ENCODE data around the gene GXYLT1.

DNA sequence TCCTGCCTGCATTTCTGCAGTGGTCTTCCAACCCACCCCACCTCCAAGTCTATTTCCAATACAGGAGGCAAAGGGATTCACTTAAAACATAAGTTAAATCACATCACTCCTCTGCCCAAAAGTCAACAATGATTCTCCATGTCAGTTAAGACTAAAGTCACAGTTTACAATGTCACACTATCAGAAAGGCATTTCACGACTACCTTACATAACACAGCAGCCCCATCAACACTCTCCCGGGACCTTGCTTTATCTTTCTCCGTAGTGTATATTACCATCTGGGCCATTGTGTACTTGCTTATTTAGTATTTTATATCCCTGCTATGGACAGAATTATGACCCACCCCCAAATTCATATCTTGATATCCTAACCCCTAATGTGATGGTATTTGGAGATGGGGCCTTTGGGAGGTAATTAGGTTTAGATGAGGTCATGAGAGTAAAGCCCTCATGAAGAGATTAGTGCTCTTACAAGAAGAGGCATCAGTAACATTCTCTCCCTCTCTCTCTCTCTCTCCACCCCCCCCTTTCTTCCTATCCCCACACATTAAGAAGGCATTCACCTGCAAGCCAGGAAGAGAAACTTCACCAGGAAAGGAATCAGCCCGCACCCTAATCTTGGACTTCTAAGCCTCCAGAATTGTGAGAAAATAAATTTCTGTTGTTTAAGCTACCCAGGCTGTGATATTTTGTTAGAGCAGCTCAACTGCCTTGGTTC is 112.7 kb downstream of the GXYLT1 start:
- TF ChIP-seq, protein P1, sequence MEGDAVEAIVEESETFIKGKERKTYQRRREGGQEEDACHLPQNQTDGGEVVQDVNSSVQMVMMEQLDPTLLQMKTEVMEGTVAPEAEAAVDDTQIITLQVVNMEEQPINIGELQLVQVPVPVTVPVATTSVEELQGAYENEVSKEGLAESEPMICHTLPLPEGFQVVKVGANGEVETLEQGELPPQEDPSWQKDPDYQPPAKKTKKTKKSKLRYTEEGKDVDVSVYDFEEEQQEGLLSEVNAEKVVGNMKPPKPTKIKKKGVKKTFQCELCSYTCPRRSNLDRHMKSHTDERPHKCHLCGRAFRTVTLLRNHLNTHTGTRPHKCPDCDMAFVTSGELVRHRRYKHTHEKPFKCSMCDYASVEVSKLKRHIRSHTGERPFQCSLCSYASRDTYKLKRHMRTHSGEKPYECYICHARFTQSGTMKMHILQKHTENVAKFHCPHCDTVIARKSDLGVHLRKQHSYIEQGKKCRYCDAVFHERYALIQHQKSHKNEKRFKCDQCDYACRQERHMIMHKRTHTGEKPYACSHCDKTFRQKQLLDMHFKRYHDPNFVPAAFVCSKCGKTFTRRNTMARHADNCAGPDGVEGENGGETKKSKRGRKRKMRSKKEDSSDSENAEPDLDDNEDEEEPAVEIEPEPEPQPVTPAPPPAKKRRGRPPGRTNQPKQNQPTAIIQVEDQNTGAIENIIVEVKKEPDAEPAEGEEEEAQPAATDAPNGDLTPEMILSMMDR (IDR thresholded peaks at IDR 0.05) = no peak
- no peak for TF ChIP-seq EP300 (IDR thresholded peaks at IDR 0.05)
- TF ChIP-seq POLR2A (IDR thresholded peaks at IDR 0.05) = no peak

Measured in tibial nerve (tissue), 4 donors.